Stimulated activated CD4-positive, alpha-beta T cell treated with anti-CD3 and anti-CD28 coated beads, Interleukin-4, amount 100 ng/mL, for 24 hours (primary cell): Measurements from ENCODE around the gene CNTNAP2.

Experiments used
- DNase-seq: peaks from one replicate; pipeline ENCODE4 v3.0.0-alpha.2; 2020

The CNTNAP2 gene

DNA sequence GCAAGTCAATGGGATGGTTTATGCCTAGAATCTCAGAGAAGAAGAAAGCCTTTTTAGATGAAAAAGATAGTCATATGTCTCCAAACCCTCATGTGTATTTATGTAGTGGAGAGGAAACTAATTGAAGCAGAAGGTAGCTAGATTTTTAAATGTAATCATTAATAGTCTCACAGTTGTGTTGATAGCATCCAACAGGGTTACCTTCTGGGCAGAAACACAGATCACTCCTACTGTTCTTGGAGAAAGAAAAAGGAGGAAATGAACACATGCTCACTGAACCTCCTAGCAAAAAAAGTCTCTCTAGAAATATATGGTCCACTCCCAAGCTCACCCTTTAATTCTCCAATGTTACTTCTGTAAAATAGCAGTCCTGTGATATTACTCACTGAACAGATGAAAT, 1696.7 kb downstream of the CNTNAP2 start:
- no peak for DNase-seq

DNA sequence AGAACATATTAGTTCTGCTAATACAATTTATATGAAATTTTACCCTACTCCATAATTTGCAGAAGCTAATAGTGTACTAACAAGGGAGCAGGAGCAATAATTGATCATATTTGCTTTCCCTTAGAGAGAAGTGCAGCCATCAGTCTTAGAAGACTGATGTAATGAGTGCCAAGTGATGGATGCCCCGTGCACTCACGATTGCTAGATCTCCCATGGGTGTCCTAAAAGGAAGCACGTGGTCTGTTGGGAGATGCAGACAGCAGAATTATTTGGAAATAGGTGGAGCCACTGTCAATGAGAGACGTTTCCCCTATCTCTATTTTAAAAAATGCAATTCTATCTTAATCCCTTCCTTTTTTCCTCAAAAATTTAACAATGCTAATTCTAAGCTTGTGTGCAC, 1701.7 kb downstream of the CNTNAP2 start:
- no peak for DNase-seq

DNA sequence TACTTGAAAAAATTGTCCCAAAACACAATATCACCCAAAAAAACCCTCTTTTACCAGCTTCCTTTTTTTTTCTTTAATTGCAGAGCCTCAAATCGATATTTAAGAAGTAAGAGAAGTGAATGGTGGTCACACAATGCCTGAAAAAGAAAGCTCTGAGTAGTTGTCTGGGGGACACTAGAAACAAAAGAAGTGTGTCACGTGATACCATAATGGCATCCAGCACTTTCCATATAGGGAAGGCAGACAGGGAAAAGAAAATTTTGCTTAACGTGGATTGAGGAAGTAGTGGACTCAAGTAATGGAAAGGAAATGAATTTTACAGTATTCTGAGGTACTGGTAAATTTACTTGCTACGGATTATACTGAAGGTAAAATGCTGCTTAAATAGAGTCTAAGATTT, 1708.1 kb downstream of the CNTNAP2 start:
- DNase-seq: no peak

DNA sequence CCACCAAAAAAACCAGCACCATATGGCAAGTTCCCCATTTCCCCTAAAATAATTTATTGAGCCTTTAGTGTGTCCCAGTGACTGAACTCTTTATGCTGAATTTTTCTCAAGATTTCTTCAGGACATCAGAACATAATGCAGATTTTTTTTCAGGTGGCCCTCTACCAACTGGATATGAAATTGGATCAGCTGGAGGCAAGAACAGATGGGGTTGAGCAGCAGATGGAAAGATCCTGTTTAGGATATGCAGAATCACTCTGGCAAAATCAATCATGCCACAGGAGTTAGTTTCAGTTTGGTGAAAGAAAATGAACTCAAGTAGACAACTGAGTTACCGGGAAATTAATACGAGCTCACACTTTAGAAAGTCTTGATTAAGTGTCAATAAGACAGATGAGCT, 1712.4 kb downstream of the CNTNAP2 start:
- DNase-seq: no peak

DNA sequence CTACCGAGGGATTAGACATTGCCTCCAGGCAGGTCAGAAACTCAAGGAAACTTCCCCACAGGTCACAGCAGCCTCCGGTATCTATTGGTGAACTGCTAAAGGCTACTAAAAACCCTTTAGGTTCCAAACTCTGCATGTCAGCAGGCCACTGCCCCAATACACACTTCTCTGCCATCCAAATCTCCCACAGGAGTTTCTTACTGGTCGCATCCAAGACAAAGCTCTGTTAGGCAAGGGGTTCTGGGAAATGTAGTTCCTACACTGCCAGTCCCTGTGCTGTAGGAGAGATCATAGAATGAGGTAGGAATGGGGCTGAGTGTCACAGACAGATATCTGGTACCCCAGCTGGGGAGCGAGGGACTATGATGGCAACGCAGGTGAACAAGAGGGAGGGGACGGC, 1717.0 kb downstream of the CNTNAP2 start:
- DNase-seq: no peak

DNA sequence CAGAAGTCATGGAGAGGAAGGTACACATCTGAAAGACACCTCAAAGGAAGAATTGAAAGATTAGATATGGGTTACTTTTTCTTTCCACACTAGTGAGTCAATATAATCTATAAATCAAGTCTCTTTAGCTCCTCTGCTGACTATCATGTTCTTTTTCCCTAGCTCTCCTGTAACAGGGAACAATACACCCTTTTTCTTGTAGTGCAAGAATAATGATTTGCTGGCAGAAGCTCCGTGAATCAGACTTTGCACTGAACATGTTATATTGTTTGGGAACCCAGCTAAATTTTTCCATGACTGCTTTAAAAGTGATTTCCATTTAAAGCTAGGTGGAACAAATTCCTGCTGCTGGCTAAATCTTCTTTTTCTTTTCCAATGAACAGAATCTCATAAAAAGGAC, 1717.4 kb downstream of the CNTNAP2 start:
- no peak for DNase-seq

DNA sequence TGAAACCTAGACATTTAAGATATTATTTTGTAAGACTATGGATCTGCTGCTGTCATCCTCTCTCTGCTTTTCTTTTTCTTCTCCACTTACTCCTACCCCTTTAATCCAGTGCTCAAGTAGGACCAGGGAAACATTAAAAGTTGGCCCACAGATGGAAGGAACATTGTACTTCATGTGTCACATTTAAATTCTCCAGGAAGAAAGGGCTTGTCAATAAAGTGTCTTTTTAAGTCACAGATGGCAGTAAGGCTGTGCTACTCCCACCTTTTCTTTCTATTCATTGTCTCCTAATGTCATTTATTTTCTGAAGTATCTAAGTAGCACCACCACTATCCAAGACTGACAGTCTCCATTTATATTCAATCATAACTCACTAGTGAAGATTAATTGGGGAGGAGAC, 1736.2 kb downstream of the CNTNAP2 start:
- no peak for DNase-seq

DNA sequence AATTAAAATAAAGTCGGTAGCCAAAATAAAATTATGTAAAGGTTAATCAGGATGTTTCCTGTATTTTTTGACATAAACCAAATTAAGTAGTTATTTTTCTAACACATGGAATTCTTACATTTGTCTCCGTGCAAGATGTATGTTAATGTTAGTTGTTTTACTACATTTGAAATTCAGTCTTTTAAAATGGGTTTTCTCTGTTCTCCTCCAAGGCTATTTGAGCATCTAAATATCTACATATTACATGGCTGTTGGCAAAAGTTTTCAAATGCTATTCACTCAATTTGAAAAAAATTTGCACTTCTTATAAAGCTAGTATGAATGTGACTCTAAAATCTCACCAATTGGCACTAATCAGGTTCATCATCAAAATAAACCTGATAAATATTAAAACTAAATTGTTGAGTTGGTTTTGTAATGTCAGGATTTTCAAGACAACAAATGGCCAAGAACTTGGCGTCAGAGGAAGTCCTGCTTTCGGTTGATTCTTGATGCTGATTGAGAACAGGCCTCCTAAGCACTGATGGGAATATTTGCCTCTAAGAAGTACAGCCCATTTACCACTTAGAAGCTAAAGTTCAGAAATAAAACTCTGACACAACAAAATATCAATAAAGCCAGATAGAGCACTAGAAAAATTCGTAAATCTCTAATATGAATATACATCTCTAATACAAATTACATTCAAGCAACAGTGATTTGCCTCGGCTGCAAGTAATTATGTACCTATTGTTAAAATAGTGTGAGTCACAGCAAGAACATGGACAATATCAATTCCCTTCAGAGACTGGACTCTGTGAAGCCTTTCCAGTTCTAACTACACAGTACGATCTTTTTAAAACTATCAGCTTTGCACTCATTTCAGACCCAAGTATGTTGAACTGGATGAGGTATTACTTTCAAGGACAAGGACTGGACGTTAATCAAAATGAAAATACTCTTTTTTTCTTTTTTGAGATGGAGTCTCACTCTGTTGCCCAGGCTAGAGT, 1740.8 kb downstream of the CNTNAP2 start:
- DNase-seq: no peak

DNA sequence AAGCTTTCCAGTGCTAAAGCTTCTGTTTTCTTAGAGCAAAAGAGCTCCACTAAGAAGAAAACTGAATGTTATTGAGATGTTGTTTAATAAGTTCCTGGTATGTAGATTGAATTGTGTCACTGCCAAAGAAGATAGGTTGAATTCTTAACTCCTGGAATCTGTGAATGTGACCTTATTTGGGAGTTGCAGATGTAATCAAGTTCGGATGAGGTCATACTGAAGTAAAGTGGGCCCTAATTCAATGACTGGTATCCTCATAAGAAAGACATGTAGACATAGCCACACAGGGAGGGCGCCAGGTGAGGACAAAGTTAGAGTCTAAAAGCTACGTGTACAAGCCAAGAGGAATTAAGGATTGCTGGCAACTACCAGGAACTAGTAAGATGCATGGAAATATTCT, 1741.8 kb downstream of the CNTNAP2 start:
- no peak for DNase-seq

DNA sequence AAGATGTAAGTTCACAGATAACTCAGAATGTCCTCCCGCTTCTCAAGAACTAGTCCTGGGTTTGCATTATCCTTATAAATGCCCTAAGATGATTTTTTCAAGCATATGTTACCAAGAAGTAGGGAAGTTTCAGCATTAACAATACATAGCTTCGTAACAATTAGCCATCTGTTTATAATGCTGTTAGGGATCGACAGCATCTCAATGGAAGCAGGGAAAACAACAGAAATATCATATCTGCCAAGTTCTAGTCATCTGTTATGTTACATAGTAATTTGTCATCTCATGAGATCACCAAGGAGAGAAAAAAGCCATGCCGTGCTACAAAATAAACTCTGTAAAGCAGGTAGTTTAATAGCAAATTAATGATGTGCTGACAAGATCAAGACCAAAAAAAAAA, 1742.4 kb downstream of the CNTNAP2 start:
- no peak for DNase-seq

DNA sequence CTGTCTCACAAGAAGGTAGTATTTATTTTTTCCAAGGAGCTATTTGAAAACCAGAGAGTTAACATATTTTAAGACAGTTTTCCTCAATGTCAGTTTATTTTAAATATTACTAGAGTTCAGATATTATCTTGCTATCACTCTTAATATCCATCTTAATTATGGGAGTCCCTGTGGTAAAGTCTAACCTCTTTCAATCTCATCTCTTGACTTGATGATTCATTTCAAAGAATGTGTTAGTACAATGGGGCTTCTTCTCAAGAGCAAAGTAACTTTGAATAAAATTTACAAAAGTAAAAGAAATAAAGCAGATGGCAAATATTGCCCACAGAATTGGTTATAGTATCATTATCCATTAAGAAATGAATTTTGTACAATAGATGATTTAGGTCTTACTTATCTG, 1742.9 kb downstream of the CNTNAP2 start:
- DNase-seq: no peak

DNA sequence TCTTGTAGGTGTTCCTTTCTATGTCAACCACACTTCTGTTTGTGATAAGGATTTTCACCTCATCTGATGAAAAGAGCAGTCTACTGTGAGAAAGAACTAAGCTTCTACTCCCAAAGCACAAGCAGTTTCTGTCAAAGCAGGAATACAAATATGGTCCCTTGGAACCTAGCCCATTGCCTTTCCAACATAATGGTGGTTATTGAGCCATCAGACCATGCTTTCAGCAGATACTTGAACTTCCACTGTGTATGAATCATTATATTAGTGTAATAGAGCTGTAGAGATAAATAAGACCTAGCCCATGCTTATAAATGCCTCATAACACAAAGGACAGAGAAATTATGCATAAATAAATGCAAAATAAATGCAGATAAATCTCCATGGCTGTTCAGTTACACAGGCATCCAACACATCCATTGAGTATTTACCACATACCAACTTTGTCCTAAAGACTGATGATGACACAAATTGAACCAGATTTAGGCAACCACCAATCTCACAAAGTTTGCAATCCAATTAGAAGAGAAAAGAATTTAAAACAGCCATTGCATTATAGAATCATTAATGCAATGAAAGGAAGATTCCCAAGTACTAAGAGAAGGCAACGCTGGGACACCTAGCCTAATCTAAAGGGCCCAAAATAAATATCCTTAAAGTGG, 1744.6 kb downstream of the CNTNAP2 start:
- DNase-seq: no peak

DNA sequence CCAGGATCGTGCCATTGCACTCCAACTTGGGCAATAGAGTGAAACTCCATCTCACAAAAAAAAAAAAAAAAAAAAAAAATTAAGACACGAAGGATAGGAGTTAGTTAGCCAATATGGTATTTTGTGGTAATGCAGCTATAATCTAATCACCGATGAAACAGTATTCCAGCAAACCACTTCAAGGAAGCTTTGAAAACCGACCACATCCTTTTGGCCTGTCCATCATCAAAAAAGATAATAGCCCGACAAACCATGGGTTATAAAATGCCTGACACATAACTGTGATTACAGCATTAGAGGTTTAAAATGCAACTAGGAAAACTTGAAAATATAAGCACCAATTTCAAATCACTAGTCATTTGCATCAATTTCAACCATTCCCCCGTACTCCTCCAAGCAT, 1745.3 kb downstream of the CNTNAP2 start:
- no peak for DNase-seq

DNA sequence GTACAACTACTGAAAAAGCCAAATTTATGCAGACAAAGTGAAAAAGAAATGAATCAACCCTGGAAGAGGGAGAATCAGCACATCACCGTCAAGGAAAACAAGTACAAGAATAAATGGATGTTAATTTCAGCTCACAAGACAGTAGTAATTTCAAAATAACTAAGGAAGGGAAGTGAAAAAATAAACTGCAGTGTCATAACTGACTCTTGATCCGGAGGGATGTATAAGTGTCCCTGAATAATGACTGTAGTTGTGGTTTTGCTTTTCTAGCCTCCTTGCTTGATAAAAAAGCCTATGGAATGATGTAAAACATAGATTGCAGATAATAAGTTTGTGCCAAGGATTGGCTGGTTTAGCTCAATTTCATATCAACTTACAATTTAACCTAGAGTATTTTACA, 1752.9 kb downstream of the CNTNAP2 start:
- DNase-seq: no peak

DNA sequence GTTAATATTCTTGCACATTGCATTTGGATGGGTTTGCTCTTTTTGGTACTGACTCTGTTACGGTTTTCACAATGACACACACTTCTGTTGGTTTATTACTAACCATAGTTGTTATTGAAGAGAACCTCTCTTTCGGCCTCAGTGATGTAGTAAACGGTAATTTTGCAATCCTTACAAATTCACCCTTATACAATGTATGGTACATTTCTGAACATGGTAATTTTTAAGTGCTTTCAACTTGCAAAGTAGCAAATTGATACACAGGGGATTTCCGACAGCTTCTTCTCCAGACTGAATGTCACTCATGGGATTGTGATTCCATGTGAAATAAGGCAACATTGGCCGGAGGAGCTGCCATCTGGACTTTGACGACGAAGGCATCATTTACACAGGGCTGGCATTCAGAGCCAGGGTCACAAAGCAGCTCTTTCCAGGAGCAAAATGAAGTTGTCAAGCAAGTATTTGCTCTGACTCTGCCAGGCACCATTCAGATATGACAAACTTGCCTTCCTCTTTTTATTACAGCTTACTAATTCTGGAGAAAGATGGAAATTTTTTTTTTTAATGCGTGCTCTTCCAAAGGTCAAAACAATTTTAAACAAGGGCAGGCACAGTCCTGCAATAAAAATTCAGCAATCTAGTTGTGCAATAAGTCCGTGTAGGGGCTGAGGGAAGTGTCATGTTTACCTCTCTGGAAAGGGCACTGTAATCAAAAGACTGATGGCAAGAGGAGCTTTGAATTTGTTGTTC, 1762.5 kb downstream of the CNTNAP2 start:
- DNase-seq: no peak

DNA sequence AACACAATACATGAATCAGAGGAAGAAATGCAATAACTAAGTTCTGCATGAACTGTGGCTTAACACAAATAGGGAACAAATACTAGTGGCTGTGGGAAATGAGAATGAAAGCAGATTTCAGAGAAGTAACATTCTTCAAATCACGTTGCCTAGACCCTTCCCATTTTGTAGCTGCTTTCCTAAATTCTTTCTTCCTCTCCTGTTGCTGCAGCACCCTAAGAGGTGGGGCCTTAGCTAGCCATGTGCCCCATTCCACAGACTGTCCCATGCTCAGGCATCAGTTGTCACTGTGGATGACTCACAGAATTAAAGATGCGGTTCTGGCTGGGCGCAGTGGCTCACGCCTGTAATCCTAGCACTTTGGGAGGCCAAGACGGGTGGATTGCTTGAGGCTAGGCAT, 1769.3 kb downstream of the CNTNAP2 start:
- no peak for DNase-seq

DNA sequence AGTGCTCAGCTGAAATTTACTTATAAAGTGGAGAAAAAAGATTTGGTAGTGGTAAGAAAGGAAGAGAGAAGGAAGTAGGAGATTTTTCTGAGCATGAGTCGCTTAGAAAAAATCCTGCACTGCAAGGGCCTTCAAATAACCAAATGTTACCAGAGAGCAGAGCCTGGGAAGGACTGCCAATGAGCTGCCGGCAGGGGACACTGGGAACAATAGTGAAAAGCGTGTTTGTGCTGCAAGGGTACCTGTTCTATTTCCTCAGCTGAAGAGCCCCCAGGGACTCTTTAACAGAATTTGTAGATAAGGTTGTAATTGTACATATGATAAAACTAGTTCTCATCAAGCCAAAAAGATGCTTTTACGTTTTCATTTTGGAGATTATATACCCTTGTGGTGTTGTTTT, 1777.7 kb downstream of the CNTNAP2 start:
- no peak for DNase-seq

DNA sequence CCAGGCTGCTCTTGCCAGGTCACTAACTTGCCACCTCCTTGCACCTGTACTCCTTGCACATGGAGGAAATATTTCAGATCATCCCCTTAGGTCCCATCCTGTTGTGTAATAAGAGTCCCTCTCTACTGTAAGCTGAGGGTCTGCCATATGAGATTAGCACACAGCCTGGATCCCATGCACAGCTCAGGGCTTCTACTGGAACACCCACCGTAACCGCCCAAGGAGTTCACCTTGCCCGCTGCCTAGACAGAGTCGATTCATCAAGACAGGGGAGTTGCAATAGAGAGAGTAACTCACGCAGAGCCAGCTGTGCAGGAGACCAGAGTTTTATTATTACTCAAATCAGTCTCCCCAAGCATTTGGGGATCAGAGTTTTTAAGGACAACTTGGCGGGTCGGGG, 1779.5 kb downstream of the CNTNAP2 start:
- no peak for DNase-seq

DNA sequence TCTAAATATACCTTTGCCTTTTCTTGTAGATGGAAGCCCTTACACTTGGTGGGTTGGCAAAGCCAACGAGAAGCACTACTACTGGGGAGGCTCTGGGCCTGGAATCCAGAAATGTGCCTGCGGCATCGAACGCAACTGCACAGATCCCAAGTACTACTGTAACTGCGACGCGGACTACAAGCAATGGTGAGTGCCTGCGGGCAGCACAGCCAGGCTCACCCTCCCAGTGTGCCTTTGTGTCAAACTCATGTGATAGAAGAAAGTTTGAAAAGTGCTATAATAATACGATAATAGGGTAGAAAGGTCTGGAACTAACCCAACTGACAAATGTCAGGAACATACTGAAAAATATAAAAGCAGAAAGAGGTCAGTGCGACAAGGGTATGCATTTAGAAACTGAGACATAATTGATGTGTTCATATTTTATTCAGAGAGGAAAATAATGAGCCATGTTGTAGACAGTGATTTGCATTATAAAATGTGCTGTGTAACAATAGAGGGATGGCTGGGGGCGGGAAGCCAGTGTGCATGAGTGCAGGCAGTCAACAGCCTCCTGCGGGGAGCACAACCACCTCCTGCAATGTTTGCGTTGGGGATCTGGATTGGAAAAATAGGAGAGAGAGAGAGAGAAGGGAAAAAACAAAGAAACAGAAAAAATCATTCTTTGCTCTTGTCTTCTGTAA, 1787.1 kb downstream of the CNTNAP2 start:
- DNase-seq: no peak

DNA sequence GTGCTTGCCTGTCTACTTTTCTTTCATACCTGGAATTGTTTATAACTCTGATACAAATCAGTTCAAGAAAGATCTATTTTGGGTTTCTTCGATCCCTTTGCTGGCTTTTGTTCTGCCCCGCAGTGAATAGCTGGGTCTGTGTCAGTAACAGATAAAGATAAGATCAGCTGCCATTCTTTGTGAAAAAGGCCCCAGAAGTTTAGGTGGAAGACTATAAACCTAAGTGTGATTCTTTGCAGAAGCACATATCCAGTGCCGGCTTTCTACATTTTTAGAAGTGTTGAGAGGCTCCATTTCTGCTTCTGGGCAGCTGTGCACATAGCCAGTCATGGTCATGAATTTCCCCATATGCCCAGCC, 1787.6 kb downstream of the CNTNAP2 start:
- DNase-seq: no peak

DNA sequence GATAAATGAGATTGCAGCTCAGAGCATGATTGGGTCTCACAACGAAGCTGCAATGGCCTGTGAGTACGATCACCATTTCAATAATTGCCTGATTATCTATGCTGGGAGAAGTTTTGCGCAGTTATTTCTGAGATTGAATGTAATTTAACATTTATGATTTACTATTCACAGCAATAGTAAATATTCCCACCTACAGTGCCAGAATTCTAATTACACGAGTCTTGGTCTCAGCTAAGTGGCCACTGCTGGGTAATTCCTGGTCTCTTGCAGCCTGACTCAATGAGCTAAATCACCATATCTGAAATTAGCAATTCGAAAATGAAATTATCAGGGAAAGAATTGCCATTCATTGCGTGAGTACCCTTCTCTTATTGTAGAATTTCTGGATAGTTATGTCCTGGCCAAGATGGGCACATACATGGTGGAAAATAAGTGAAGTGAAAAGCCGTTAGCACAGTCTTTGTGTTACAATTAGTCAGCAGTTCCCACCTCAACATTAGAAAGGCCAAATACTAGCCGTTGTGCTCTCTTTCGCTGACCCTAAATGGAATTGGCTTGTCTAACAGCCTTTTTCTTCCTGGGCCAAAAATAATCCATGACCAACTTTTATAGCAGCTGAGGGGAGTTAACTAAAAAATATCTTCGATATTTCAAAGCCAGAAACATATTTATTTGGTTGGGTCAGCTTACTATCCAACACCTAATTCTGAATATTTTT, 1793.0 kb downstream of the CNTNAP2 start:
- no peak for DNase-seq

DNA sequence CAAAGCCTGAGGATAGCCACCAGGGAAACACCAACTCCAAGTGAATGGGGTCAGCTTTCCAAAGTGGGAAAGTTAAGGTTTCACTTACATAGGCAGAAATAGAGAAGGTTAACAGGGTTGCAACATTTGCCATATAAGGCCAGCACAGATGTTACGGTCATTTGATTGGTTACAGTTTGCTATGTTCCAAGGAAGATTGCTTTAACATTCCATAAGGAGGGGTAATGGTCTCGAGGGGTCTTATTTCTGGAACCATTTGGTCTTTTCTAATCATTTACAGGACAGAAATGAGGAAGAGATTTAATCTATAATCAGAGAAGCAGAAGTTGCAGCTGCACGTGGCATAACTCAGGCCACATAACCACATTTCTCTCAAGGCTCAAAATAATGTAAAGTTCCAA, 1794.6 kb downstream of the CNTNAP2 start:
- no peak for DNase-seq

DNA sequence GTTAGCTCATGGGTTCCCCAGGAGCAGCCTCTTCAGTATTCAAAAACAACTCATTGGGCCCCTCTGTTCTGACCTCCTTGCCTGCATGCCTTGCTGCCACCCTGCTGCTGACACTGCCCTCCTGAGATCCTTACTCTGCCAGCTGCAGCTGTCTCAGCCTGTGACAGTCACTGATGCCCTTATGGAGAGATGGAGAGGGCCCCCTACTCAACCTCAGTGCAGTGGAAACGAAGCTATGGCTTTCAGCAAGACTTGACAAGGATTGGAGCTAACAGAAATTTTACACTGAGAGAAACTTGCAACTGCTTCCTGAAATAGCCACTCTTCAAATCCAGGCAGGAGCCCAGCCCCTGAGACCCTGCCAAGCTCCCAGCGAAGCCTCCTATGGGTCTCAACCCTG, 1795.7 kb downstream of the CNTNAP2 start:
- no peak for DNase-seq
